ENCODE data around the gene IL17RD.

The IL17RD gene

DNA sequence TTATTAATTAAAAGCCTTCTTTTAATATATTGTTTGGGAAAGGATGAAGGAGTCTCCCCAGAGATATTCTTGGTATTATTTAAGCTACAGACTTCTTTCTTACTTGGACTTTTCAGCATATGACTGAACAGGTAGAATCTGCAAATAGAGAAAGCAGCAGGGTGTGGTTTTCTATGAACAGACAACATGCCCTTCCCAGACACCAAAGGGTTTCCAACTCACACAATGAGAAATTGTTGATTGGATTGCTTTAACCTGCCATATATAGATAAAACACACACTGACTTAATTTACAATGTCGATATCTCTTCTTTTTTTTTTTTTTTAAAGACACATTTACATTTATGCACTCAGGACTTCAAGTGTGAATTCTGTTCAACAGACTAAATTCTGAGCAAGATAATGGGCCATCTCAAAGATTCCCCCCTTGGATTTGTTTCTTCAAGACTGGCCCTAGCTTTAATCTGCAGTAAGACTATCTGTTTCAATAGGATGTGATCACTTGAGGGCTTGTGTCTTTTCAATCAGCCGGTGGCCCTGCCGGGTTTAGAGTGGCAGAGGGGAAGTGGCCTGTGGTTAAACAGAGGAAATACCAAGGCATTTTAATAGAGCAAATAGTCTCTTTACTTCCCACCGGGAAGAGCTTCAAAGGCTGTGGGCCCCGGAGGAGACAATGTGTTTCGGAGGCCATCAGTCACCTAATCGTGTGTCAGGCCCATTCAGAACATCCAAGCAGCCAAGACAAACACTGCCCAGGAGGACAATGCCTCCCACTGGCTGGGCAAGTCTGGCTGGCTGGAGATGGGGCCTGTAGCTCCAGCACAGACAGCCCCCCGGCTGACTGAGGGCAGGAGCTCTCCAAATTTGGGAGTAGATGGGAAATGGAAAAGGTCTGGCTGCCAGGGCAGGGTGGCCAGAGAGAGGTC, 6.1 kb downstream of the IL17RD start (continued):
- TF ChIP-seq, protein P1, sequence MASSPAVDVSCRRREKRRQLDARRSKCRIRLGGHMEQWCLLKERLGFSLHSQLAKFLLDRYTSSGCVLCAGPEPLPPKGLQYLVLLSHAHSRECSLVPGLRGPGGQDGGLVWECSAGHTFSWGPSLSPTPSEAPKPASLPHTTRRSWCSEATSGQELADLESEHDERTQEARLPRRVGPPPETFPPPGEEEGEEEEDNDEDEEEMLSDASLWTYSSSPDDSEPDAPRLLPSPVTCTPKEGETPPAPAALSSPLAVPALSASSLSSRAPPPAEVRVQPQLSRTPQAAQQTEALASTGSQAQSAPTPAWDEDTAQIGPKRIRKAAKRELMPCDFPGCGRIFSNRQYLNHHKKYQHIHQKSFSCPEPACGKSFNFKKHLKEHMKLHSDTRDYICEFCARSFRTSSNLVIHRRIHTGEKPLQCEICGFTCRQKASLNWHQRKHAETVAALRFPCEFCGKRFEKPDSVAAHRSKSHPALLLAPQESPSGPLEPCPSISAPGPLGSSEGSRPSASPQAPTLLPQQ (tag by site-specific recombination; IDR thresholded peaks at IDR 0.05) = peak; percentile 93
- no peak for TF ChIP-seq ZNF221 (tag by site-specific recombination; IDR thresholded peaks at IDR 0.05; ENCODE audit: borderline replicate concordance)

GRCh38 chr3:57158325-57158724, 6.8 kb downstream of the IL17RD start:
- TF ChIP-seq, protein P2, sequence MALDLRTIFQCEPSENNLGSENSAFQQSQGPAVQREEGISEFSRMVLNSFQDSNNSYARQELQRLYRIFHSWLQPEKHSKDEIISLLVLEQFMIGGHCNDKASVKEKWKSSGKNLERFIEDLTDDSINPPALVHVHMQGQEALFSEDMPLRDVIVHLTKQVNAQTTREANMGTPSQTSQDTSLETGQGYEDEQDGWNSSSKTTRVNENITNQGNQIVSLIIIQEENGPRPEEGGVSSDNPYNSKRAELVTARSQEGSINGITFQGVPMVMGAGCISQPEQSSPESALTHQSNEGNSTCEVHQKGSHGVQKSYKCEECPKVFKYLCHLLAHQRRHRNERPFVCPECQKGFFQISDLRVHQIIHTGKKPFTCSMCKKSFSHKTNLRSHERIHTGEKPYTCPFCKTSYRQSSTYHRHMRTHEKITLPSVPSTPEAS (tag by site-specific recombination; IDR thresholded peaks at IDR 0.05) = no peak
- TF ChIP-seq ZNF521 (tag by site-specific recombination; IDR thresholded peaks at IDR 0.05) (no peak), ZNF473 (tag by site-specific recombination; IDR thresholded peaks at IDR 0.05) (no peak), ZNF776 (tag by site-specific recombination; IDR thresholded peaks at IDR 0.05; ENCODE audit: borderline replicate concordance) (no peak), GLI4 (tag by site-specific recombination; IDR thresholded peaks at IDR 0.05) (no peak)
- ChIA-PET POLR2A (no interaction called here), CTCF (interaction anchor here (1.1 kb wide), 1 partner anchor 58 kb away, joined by 6 read pairs; no protein-coding TSS in a partner anchor)
- no peak overlapping the region for H3K4me3 ChIP-seq (ENCODE audit: low read depth, low read length)
- no peaks in the 10 kb centered on the region for H3K9me3 ChIP-seq (ENCODE audit: control insufficient read depth, insufficient read depth, low read depth, low read length)
- no peak overlapping the region for H3K27ac ChIP-seq (ENCODE audit: extremely low read depth, low read depth, low read length)
- no peaks in the 10 kb centered on the region for H3K36me3 ChIP-seq (ENCODE audit: control insufficient read depth in 2 of 2, insufficient read depth in 1 of 2, low read length in 2 of 2)
- peaks cover 6% of the 10 kb centered on the region; the same call in 1 of the 2 replicates for H3K4me1 ChIP-seq (ENCODE audit: control insufficient read depth, insufficient read depth, low read length)

DNA sequence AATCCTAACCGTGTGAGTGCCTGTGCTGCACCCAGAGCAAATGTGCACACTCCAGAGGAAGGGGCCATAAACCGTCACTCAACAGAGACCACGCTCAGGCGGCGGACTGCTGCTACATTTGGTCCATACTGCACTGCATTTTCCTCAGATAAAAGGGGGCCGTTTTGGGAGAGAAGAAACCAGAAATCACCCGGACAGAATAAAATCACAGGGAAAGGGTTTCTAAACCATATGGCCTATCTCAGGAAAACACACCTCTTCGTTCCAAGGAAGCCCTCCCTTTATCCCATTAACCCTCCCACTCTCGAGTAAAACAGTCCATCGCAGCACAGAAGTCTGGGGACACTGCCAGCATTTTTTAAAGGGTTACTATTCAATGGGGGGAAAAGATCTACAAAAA, 7.6 kb downstream of the IL17RD start:
- TF ChIP-seq, protein P3, sequence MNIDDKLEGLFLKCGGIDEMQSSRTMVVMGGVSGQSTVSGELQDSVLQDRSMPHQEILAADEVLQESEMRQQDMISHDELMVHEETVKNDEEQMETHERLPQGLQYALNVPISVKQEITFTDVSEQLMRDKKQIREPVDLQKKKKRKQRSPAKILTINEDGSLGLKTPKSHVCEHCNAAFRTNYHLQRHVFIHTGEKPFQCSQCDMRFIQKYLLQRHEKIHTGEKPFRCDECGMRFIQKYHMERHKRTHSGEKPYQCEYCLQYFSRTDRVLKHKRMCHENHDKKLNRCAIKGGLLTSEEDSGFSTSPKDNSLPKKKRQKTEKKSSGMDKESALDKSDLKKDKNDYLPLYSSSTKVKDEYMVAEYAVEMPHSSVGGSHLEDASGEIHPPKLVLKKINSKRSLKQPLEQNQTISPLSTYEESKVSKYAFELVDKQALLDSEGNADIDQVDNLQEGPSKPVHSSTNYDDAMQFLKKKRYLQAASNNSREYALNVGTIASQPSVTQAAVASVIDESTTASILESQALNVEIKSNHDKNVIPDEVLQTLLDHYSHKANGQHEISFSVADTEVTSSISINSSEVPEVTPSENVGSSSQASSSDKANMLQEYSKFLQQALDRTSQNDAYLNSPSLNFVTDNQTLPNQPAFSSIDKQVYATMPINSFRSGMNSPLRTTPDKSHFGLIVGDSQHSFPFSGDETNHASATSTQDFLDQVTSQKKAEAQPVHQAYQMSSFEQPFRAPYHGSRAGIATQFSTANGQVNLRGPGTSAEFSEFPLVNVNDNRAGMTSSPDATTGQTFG (tag by site-specific recombination; IDR thresholded peaks at IDR 0.05; ENCODE audit: borderline replicate concordance) = no peak
- TF ChIP-seq KLF9 (tag by site-specific recombination; IDR thresholded peaks at IDR 0.05; ENCODE audit: low read depth) = no peak
- TF ChIP-seq ZFHX2 (tag by site-specific recombination; conservative IDR thresholded peaks at IDR 0.05) = peak; percentile 27; the same call in 1 of the 2 replicates
- TF ChIP-seq ZNF19 (tag by site-specific recombination; IDR thresholded peaks at IDR 0.05; ENCODE audit: low read depth) = no peak
- TF ChIP-seq ZNF335 (tag by site-specific recombination; conservative IDR thresholded peaks at IDR 0.05) = no peak
- no peak for TF ChIP-seq ZNF202 (tag by site-specific recombination; IDR thresholded peaks at IDR 0.05; ENCODE audit: borderline replicate concordance)
- TF ChIP-seq, protein P4, sequence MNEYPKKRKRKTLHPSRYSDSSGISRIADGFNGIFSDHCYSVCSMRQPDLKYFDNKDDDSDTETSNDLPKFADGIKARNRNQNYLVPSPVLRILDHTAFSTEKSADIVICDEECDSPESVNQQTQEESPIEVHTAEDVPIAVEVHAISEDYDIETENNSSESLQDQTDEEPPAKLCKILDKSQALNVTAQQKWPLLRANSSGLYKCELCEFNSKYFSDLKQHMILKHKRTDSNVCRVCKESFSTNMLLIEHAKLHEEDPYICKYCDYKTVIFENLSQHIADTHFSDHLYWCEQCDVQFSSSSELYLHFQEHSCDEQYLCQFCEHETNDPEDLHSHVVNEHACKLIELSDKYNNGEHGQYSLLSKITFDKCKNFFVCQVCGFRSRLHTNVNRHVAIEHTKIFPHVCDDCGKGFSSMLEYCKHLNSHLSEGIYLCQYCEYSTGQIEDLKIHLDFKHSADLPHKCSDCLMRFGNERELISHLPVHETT (tag by site-specific recombination; IDR thresholded peaks at IDR 0.05) = no peak
- no peaks in the 10 kb centered on the region for H3K36me3 ChIP-seq (ENCODE audit: control insufficient read depth in 2 of 2, insufficient read depth in 1 of 2, low read length in 2 of 2)
- ChIA-PET CTCF (no interaction called here), POLR2A (no interaction called here)
- H3K4me3 ChIP-seq (ENCODE audit: low read depth, low read length) = no peak overlapping the region
- H3K9me3 ChIP-seq (ENCODE audit: control insufficient read depth, insufficient read depth, low read depth, low read length) = no peaks in the 10 kb centered on the region
- peaks cover 8% of the 10 kb centered on the region; the same call in 1 of the 2 replicates for H3K4me1 ChIP-seq (ENCODE audit: control insufficient read depth, insufficient read depth, low read length)
- no peak overlapping the region for H3K27ac ChIP-seq (ENCODE audit: extremely low read depth, low read depth, low read length)
